ENCODE measurements around the gene CEACAM21.

The CEACAM21 gene

GRCh38 chr19:41575998-41576397 is at the start of gene CEACAM21:
TSS of gene CEACAM21 (plus strand) at chr19:41576166. CDS start at chr19:41576275, 109 bp downstream.
- DNase-seq, result no peak

GRCh38 chr19:41527089-41527488 is 48.9 kb upstream of the CEACAM21 start:
- DNase-seq, result no peak

GRCh38 chr19:41528106-41528505 is 47.9 kb upstream of the CEACAM21 start:
- DNase-seq, result no peak

- no peak for DNase-seq
These were observed 46.3 kb upstream of the CEACAM21 start for GRCh38 chr19:41529484-41530183.

GRCh38 chr19:41530184-41530534 is 45.8 kb upstream of the CEACAM21 start:
- no peak for DNase-seq

GRCh38 chr19:41530761-41531301 is 45.1 kb upstream of the CEACAM21 start:
- DNase-seq, result no peak

GRCh38 chr19:41531438-41532311 is 44.3 kb upstream of the CEACAM21 start:
- DNase-seq, result no peak

- no peak for DNase-seq
These were observed 43.4 kb upstream of the CEACAM21 start for GRCh38 chr19:41532526-41532925.

GRCh38 chr19:41533671-41534215 is 42.2 kb upstream of the CEACAM21 start:
- DNase-seq, result no peak

- DNase-seq, result no peak
These were observed 40.8 kb upstream of the CEACAM21 start for GRCh38 chr19:41535029-41535622.

- DNase-seq, result no peak
These were observed 38.2 kb upstream of the CEACAM21 start for GRCh38 chr19:41537789-41538188.

- DNase-seq, result no peak
These were observed 35.8 kb upstream of the CEACAM21 start for GRCh38 chr19:41540041-41540695.

GRCh38 chr19:41541990-41542584 is 33.9 kb upstream of the CEACAM21 start:
- DNase-seq, result no peak

GRCh38 chr19:41542622-41543021 is 33.3 kb upstream of the CEACAM21 start:
- no peak for DNase-seq

GRCh38 chr19:41543582-41543981 is 32.4 kb upstream of the CEACAM21 start:
- DNase-seq, result no peak

GRCh38 chr19:41545547-41545946 is 30.4 kb upstream of the CEACAM21 start:
- no peak for DNase-seq

GRCh38 chr19:41546386-41546789 is 29.6 kb upstream of the CEACAM21 start:
- no peak for DNase-seq

GRCh38 chr19:41546961-41547360 is 29.0 kb upstream of the CEACAM21 start:
- no peak for DNase-seq

GRCh38 chr19:41547569-41547968 is 28.4 kb upstream of the CEACAM21 start:
- DNase-seq, result no peak

GRCh38 chr19:41548047-41548446 is 27.9 kb upstream of the CEACAM21 start:
- DNase-seq, result no peak

- no peak for DNase-seq
These were observed 26.8 kb upstream of the CEACAM21 start for GRCh38 chr19:41548954-41549688.

All from cerebellar nuclear complex (tissue), 1 donor.